ENCODE measurements around the gene P2RY8.

The P2RY8 gene

GRCh38 chrX:1440506-1440905 lies 96.5 kb downstream of the P2RY8 start:
- Histone ChIP-seq H3K36me3 (peaks cover 43% of the 10 kb centered on the region), H3K4me1 (ENCODE audit: control insufficient read depth in 1 of 2, insufficient read depth in 1 of 2, low read depth in 1 of 2, low read length in 1 of 2) (no peaks in the 10 kb centered on the region), H3K27ac (no peak overlapping the region), H3K4me3 (ENCODE audit: low read depth in 1 of 2, low read length in 1 of 2) (no peak overlapping the region), H3K9me3 (peaks cover 4% of the 10 kb centered on the region), H3K27me3 (no peaks in the 10 kb centered on the region)
- TF ChIP-seq, protein P1, sequence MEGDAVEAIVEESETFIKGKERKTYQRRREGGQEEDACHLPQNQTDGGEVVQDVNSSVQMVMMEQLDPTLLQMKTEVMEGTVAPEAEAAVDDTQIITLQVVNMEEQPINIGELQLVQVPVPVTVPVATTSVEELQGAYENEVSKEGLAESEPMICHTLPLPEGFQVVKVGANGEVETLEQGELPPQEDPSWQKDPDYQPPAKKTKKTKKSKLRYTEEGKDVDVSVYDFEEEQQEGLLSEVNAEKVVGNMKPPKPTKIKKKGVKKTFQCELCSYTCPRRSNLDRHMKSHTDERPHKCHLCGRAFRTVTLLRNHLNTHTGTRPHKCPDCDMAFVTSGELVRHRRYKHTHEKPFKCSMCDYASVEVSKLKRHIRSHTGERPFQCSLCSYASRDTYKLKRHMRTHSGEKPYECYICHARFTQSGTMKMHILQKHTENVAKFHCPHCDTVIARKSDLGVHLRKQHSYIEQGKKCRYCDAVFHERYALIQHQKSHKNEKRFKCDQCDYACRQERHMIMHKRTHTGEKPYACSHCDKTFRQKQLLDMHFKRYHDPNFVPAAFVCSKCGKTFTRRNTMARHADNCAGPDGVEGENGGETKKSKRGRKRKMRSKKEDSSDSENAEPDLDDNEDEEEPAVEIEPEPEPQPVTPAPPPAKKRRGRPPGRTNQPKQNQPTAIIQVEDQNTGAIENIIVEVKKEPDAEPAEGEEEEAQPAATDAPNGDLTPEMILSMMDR (IDR thresholded peaks at IDR 0.05) = no peak

DNA sequence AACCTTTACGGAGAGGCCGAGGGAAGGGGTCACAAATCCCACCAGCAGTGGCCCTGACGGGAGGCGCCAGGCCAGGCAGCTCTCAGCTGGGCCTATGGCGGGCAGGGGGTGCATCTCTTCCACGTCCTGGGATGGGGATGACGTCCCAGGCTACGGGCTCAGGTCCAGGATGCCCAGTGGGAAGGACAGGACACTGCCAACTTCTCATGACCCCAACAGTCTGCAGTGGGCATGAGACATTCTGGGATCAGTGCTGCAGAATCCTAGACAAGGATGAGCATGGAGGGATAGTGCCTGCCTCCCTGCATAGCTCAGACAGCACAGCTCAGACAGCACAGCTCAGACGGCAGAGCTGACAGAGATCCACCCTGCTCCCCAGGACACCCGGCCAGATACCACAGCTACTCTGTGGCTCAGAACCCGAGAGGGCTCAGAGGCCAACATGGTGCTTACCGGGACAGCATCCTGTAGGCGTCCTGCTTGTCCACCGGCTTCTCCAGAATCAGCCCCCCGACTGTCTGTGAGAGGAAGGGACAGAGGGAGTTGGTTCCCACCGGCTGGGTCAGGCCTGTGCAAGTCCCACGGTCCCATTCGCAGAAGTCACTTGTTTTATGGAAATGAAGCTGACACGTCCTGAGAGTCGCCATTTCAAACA lies 101.6 kb downstream of the P2RY8 start:
- Histone ChIP-seq H3K36me3 (peaks cover 58% of the 10 kb centered on the region), H3K4me3 (ENCODE audit: low read depth in 1 of 2, low read length in 1 of 2) (no peak overlapping the region), H3K4me1 (ENCODE audit: control insufficient read depth in 1 of 2, insufficient read depth in 1 of 2, low read depth in 1 of 2, low read length in 1 of 2) (no peaks in the 10 kb centered on the region), H3K27me3 (no peaks in the 10 kb centered on the region), H3K9me3 (no peaks in the 10 kb centered on the region), H3K27ac (no peak overlapping the region)
- TF ChIP-seq, protein P1 (IDR thresholded peaks at IDR 0.05) = no peak

DNA sequence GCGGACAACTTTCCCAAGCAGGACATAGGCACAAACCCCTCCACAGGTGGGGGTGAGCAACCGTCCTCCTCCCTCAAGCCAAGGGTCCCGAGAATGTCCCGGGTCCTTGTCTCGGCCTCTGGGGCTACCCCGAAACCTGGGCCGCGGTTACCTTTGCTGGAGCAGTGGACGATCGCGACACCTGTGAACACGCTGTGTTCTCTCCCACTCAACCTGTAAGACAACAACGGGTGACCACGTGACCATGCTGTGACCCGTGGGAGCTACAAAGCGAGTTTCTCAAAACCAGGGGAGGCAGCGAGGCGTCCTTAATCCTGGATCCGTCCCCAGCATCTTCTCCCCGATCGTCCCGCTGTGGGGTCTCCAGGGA lies 102.1 kb downstream of the P2RY8 start:
- peaks cover 59% of the 10 kb centered on the region for H3K36me3 ChIP-seq
- no peak overlapping the region for H3K27ac ChIP-seq
- TF ChIP-seq, protein P1 (IDR thresholded peaks at IDR 0.05) = no peak
- H3K9me3 ChIP-seq = no peaks in the 10 kb centered on the region
- no peaks in the 10 kb centered on the region for H3K4me1 ChIP-seq (ENCODE audit: control insufficient read depth in 1 of 2, insufficient read depth in 1 of 2, low read depth in 1 of 2, low read length in 1 of 2)
- H3K27me3 ChIP-seq = no peaks in the 10 kb centered on the region
- H3K4me3 ChIP-seq (ENCODE audit: low read depth in 1 of 2, low read length in 1 of 2) = no peak overlapping the region

DNA sequence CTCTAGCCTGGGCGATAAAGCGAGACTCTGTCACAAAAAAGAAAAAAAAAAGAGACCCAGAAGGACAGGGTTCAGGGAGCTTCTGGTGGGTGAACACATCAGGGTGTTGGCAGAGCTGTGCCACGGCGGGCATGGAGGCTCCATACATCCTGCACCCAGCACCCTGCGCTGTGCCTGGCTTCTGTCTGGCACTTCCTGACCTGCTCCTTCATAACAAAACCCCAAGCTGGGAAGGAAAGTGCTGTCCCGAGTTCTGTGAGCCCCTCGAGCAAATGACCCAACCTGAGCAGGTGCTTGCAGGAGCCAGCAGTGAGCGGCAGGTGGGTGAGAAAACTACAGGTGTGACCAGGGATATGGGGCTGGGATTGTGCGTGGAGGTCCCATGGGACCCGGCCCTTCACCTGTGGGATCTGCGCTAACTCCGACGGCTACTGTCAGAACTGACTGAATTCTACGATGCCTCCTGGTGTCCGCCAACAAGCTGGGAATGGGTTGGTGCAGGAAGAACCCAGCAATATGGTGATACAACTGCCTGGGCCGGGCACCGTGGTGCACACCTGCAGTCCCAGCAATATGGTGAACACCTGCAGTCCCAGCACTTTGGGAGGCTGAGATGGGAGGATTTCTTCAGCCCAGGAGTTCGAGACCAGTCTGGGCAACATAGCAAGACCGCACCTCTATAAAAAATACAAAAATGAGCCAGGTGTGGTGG lies 103.2 kb downstream of the P2RY8 start:
- Histone ChIP-seq H3K27me3 (no peaks in the 10 kb centered on the region), H3K4me1 (ENCODE audit: control insufficient read depth in 1 of 2, insufficient read depth in 1 of 2, low read depth in 1 of 2, low read length in 1 of 2) (no peaks in the 10 kb centered on the region), H3K9me3 (no peaks in the 10 kb centered on the region), H3K36me3 (peaks cover 52% of the 10 kb centered on the region), H3K27ac (no peak overlapping the region), H3K4me3 (ENCODE audit: low read depth in 1 of 2, low read length in 1 of 2) (no peak overlapping the region)
- TF ChIP-seq, protein P1 (IDR thresholded peaks at IDR 0.05) = no peak

- TF ChIP-seq, protein P1 (IDR thresholded peaks at IDR 0.05) = no peak
- Histone ChIP-seq H3K4me1 (ENCODE audit: control insufficient read depth in 1 of 2, insufficient read depth in 1 of 2, low read depth in 1 of 2, low read length in 1 of 2) (no peaks in the 10 kb centered on the region), H3K27ac (no peak overlapping the region), H3K36me3 (peaks cover 52% of the 10 kb centered on the region), H3K4me3 (ENCODE audit: low read depth in 1 of 2, low read length in 1 of 2) (no peak overlapping the region), H3K27me3 (no peaks in the 10 kb centered on the region), H3K9me3 (no peaks in the 10 kb centered on the region)
Measured at GRCh38 chrX:1430451-1430850, 106.5 kb downstream of the P2RY8 start.

Data from neutrophil (primary cell).